OCI-LY1 (cell line): ENCODE results near the gene SMIM24.

Experiments
- H2AFZ ChIP-seq: fragments of 200-600 bp; sonication (generic), shearing (Covaris generic); 2 replicates; pipeline ENCODE4 v1.6.0; 2014; ENCODE audit warnings: antibody characterized with exemption, mild to moderate bottlenecking, low read length
- H3F3A ChIP-seq: fragments of 200-600 bp; sonication (generic), shearing (Covaris generic); 2 replicates; pipeline ENCODE4 v1.6.0; 2014; ENCODE audit warnings: mild to moderate bottlenecking, antibody characterized with exemption, low read length, moderate library complexity; ENCODE audit not compliant: insufficient read depth
- H3K27ac ChIP-seq: fragments of 200-600 bp; sonication (generic); 2 replicates; pipeline ENCODE4 v1.5.1; 2014; ENCODE audit warnings: low read length, mixed run types, mild to moderate bottlenecking, low read depth; ENCODE audit not compliant: poor library complexity, severe bottlenecking
- H3K27me3 ChIP-seq: fragments of 200-600 bp; sonication (generic); 2 replicates; pipeline ENCODE4 v1.6.0; 2014; ENCODE audit warnings: antibody characterized with exemption, mild to moderate bottlenecking, low read length, moderate library complexity; ENCODE audit not compliant: insufficient read depth
- H3K36me3 ChIP-seq: fragments of 200-600 bp; sonication (generic); 2 replicates; pipeline ENCODE4 v1.6.1; 2014; ENCODE audit warnings: mild to moderate bottlenecking, antibody characterized with exemption, low read length, moderate library complexity, mixed read lengths; ENCODE audit not compliant: insufficient read depth
- H3K4me1 ChIP-seq: fragments of 200-600 bp; sonication (generic); 2 replicates; pipeline ENCODE4 v1.5.1; 2014; ENCODE audit warnings: mild to moderate bottlenecking, low read length, moderate library complexity; ENCODE audit not compliant: insufficient read depth, severe bottlenecking
- H3K4me2 ChIP-seq: fragments of 200-600 bp; sonication (generic), shearing (Covaris generic); 2 replicates; pipeline ENCODE4 v1.6.1; 2014; ENCODE audit warnings: low read length
- H3K4me3 ChIP-seq: fragments of 200-600 bp; sonication (generic); 2 replicates; pipeline ENCODE4 v1.5.1; 2014; ENCODE audit warnings: low read length, low read depth, mild to moderate bottlenecking, mixed read lengths; ENCODE audit not compliant: poor library complexity, severe bottlenecking
- H3K79me2 ChIP-seq: fragments of 200-600 bp; shearing (Covaris generic); 2 replicates; pipeline ENCODE4 v1.6.1; 2016; ENCODE audit warnings: mixed run types, low read length, mixed read lengths; ENCODE audit not compliant: insufficient read depth
- H3K9ac ChIP-seq: fragments of 200-600 bp; sonication (generic), shearing (Covaris generic); 2 replicates; pipeline ENCODE4 v1.6.1; 2014; ENCODE audit warnings: mild to moderate bottlenecking, low read length, mixed read lengths
- H3K9me2 ChIP-seq: fragments of 200-600 bp; sonication (generic), shearing (Covaris generic); 2 replicates; pipeline ENCODE4 v1.6.1; 2014; ENCODE audit warnings: low read depth, mild to moderate bottlenecking, low read length, mixed read lengths
- H3K9me3 ChIP-seq: fragments of 200-600 bp; shearing (Covaris generic); 2 replicates; pipeline ENCODE4 v1.6.1; 2014; ENCODE audit warnings: low read length, mixed read lengths
- H4K20me1 ChIP-seq: fragments of 200-600 bp; sonication (generic), shearing (Covaris generic); 2 replicates; pipeline ENCODE4 v1.6.0; 2016; ENCODE audit warnings: mild to moderate bottlenecking, low read length; ENCODE audit not compliant: insufficient read depth
- CTCF ChIP-seq: fragments of 200-600 bp; sonication (generic), shearing (Covaris generic); IDR thresholded peaks from 2 replicates; pipeline ENCODE4 v1.5.1; 2017; ENCODE audit warnings: mild to moderate bottlenecking, antibody characterized with exemption, low read length, moderate library complexity, mixed read lengths
- EZH2 ChIP-seq: fragments of 200-600 bp; sonication (generic), shearing (Covaris generic); IDR thresholded peaks from 2 replicates; pipeline ENCODE4 v1.8.0; 2017; ENCODE audit warnings: borderline replicate concordance, mixed run types, mild to moderate bottlenecking, antibody characterized with exemption, low read length, moderate library complexity, mixed read lengths

The SMIM24 gene

DNA sequence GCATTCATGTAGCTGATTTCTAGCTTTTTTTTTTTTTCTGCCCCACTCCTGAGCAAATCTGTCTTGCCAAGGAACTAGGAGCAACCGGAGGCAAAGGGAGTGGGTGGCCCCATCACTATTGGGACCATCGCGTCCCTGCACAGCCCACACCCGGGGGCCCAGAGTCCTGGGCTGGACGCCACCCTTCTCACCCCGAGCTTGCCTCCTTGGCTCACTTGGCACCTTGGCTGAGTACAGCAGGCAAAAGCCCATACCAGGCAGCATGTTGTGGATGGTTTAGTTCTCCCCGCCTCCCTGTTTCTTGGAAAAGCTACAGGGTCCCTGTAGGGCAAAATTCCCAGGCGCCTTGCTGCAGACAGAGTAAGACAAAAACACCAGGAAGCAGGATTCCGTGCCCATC is 13.7 kb downstream of the SMIM24 start:
- TF ChIP-seq CTCF (no peak), EZH2 (no peak)
- Histone ChIP-seq H3K4me3 (no peak overlapping the region), H3K9me2 (no peaks in the 10 kb centered on the region), H3K79me2 (no peaks in the 10 kb centered on the region), H3K9me3 (0 out of 2 replicates have a peak, but pooled peaks cover 2% of the 10 kb centered on the region), H3F3A (no peaks in the 10 kb centered on the region), H3K27ac (no peak overlapping the region), H3K4me1 (no peaks in the 10 kb centered on the region), H3K4me2 (no peak overlapping the region), H3K36me3 (no peaks in the 10 kb centered on the region; the same call in 1 of the 2 replicates), H4K20me1 (no peaks in the 10 kb centered on the region), H2AFZ (no peak overlapping the region), H3K27me3 (no peaks in the 10 kb centered on the region), H3K9ac (no peak overlapping the region)

DNA sequence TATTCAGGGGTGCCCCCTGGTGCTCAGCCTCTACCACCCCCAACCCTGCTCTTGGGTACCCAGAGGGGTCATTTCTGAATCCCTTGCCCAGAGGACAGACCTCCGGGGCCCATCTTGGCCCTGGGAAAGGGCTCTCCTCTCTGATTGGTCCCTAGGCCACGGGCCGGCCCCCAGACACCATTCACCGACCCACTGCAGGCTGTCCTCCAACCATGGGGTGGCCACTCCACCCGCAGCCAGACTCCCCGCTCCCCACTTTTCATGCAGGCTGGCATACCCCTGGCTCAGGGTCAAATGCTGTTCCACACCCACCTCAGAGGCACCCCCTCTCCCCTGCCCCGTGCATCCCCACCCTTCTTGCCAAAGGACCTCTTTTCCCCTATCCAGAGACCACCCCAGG is 14.8 kb downstream of the SMIM24 start:
- Histone ChIP-seq H3K36me3 (no peaks in the 10 kb centered on the region; the same call in 1 of the 2 replicates), H3K9me2 (no peaks in the 10 kb centered on the region), H3K4me1 (no peaks in the 10 kb centered on the region), H3K27ac (no peak overlapping the region), H3K9ac (no peak overlapping the region), H2AFZ (no peak overlapping the region), H3K4me3 (no peak overlapping the region), H3K27me3 (no peaks in the 10 kb centered on the region), H3K4me2 (no peak overlapping the region), H3F3A (no peaks in the 10 kb centered on the region), H3K9me3 (0 out of 2 replicates have a peak, but pooled peaks cover 2% of the 10 kb centered on the region), H4K20me1 (no peaks in the 10 kb centered on the region), H3K79me2 (no peaks in the 10 kb centered on the region)
- TF ChIP-seq EZH2 (no peak), CTCF (no peak)

DNA sequence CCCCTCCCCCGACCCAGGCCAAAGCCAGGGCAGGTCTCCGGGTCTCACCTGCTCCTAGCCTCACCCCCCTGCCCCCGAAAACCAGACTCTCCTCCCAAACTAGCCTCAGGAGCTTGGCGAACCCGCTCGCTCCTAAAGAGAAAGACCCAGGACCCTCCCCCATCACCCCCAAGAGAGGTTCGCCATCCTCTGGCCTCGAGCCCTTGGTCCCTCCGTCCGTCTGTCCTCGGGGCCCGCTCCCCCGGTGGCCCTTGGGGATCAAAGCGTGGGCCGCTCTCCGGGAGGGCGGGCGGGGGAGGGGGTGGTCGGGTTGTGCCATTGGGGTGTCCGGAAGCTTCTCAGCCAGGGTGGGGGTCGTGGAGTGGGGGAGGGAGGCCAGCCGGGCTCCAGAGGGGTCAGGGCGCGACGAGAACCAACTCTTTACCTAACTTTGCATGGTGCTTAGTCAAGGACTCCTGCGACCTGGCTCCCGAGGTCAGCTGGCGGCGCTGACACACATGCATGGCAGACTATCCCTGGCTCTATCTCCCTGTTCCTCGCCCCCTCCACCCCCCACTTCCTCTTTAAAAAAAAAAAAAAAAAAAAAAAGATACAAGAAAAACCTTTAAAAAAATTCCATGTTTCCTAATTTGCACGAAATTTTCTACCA is 15.6 kb downstream of the SMIM24 start:
- H3K9me3 ChIP-seq, result 0 out of 2 replicates have a peak, but pooled peaks cover 2% of the 10 kb centered on the region
- no peaks in the 10 kb centered on the region for H3K79me2 ChIP-seq
- H3K9me2 ChIP-seq, result no peaks in the 10 kb centered on the region
- H3K4me2 ChIP-seq, result no peak overlapping the region
- H3K36me3 ChIP-seq, result no peaks in the 10 kb centered on the region; the same call in 1 of the 2 replicates
- H2AFZ ChIP-seq, result no peak overlapping the region
- no peaks in the 10 kb centered on the region for H3K4me1 ChIP-seq
- TF ChIP-seq EZH2, result no peak
- TF ChIP-seq CTCF, result no peak
- H4K20me1 ChIP-seq, result no peaks in the 10 kb centered on the region
- H3K27me3 ChIP-seq, result no peaks in the 10 kb centered on the region
- H3K27ac ChIP-seq, result no peak overlapping the region
- H3K9ac ChIP-seq, result no peak overlapping the region
- no peak overlapping the region for H3K4me3 ChIP-seq
- no peaks in the 10 kb centered on the region for H3F3A ChIP-seq
